Activated naive CD8-positive, alpha-beta T cell treated with anti-CD3 and anti-CD28 coated beads for 36 hours (primary cell): Measurements from ENCODE around the gene CTSF. TPM values are rescaled to one million over a fixed set of nuclear protein-coding genes. Genes with fewer than 3 reads are reported as not detected.
A peak's percentile ranks its signal among the peaks of the same experiment; 100 is the strongest.
"Not testable (repeated sequence)": the region's sequence is repeated elsewhere in the genome, so short reads cannot be mapped to it uniquely, and the experiment has no call there.

Source experiments
- DNase-seq: peaks from one replicate; pipeline ENCODE4 v3.0.0; 2021
- H3K27ac Mint-ChIP-seq: one replicate; pipeline ENCODE4 v1.8.0; 2022; ENCODE audit warnings: mild to moderate bottlenecking, moderate library complexity, mixed read lengths
- H3K27me3 Mint-ChIP-seq: one replicate; pipeline ENCODE4 v1.8.0; 2022; ENCODE audit warnings: mild to moderate bottlenecking, mixed read lengths
- H3K36me3 Mint-ChIP-seq: one replicate; pipeline ENCODE4 v1.8.0; 2021; ENCODE audit warnings: mild to moderate bottlenecking, mixed read lengths
- H3K4me1 Mint-ChIP-seq: one replicate; pipeline ENCODE4 v1.8.0; 2021; ENCODE audit warnings: mixed read lengths
- H3K4me3 Mint-ChIP-seq: one replicate; pipeline ENCODE4 v1.8.0; 2022; ENCODE audit warnings: mild to moderate bottlenecking, moderate library complexity, mixed read lengths
- H3K9me3 Mint-ChIP-seq: one replicate; pipeline ENCODE4 v1.8.0; 2022; ENCODE audit warnings: mixed read lengths
- total RNA-seq, 2 experiments: library from RNA; stranded (reverse); gene quantifications; one replicate each; pipeline ENCODE4 v1.2.3, GENCODE V29; 2021

Gene CTSF
- total RNA-seq, 2 experiments from 2014 or later, result 1.2 to 1.4 TPM

- H3K27me3 Mint-ChIP-seq, result peaks cover 26% of the 10 kb centered on the region
Measured at GRCh38 chr11:66556086-66556485, 12.3 kb downstream of the CTSF start.

GRCh38 chr11:66555416-66555815 is 13.0 kb downstream of the CTSF start:
- DNase-seq, result no peak
- no peak overlapping the region for H3K4me3 Mint-ChIP-seq
- H3K4me1 Mint-ChIP-seq, result no peaks in the 10 kb centered on the region
- no peak overlapping the region for H3K27ac Mint-ChIP-seq
- peaks cover 26% of the 10 kb centered on the region for H3K27me3 Mint-ChIP-seq
- no peaks in the 10 kb centered on the region for H3K9me3 Mint-ChIP-seq
- H3K36me3 Mint-ChIP-seq, result no peaks in the 10 kb centered on the region

More at GRCh38 chr11:66556086-66556485, 12.3 kb downstream of the CTSF start:
- H3K27ac Mint-ChIP-seq, result no peak overlapping the region
- H3K4me3 Mint-ChIP-seq, result no peak overlapping the region
- no peaks in the 10 kb centered on the region for H3K36me3 Mint-ChIP-seq
- no peaks in the 10 kb centered on the region for H3K9me3 Mint-ChIP-seq
- DNase-seq, result no peak
- H3K4me1 Mint-ChIP-seq, result no peaks in the 10 kb centered on the region

GRCh38 chr11:66554602-66555001 is 13.8 kb downstream of the CTSF start:
- Mint-ChIP-seq H3K4me1 (no peaks in the 10 kb centered on the region), H3K27me3 (peaks cover 26% of the 10 kb centered on the region), H3K27ac (no peak overlapping the region), H3K4me3 (no peak overlapping the region), H3K9me3 (no peaks in the 10 kb centered on the region), H3K36me3 (no peaks in the 10 kb centered on the region)
- no peak for DNase-seq

GRCh38 chr11:66550887-66551286 is 17.5 kb downstream of the CTSF start:
- H3K27me3 Mint-ChIP-seq, result peaks cover 5% of the 10 kb centered on the region
- H3K36me3 Mint-ChIP-seq, result no peaks in the 10 kb centered on the region

GRCh38 chr11:66549696-66550095 is 18.7 kb downstream of the CTSF start:
- Mint-ChIP-seq H3K4me3 (no peak overlapping the region), H3K27me3 (no peaks in the 10 kb centered on the region), H3K27ac (no peak overlapping the region), H3K36me3 (no peaks in the 10 kb centered on the region), H3K9me3 (no peaks in the 10 kb centered on the region), H3K4me1 (peaks cover 6% of the 10 kb centered on the region)
- DNase-seq, result no peak

More at GRCh38 chr11:66550887-66551286, 17.5 kb downstream of the CTSF start:
- Mint-ChIP-seq H3K4me1 (peaks cover 2% of the 10 kb centered on the region), H3K4me3 (no peak overlapping the region), H3K9me3 (no peaks in the 10 kb centered on the region), H3K27ac (no peak overlapping the region)
- no peak for DNase-seq

GRCh38 chr11:66548774-66549630 is 19.4 kb downstream of the CTSF start:
- Mint-ChIP-seq H3K9me3 (no peaks in the 10 kb centered on the region), H3K27me3 (no peaks in the 10 kb centered on the region), H3K36me3 (no peaks in the 10 kb centered on the region), H3K27ac (no peak overlapping the region), H3K4me3 (no peak overlapping the region), H3K4me1 (peaks cover 11% of the 10 kb centered on the region)
- DNase-seq, result no peak

GRCh38 chr11:66548041-66548440 is 20.4 kb downstream of the CTSF start:
- H3K4me1 Mint-ChIP-seq, result peaks cover 20% of the 10 kb centered on the region
- H3K27me3 Mint-ChIP-seq, result no peaks in the 10 kb centered on the region
- no peak for DNase-seq
- no peak overlapping the region for H3K27ac Mint-ChIP-seq
- no peaks in the 10 kb centered on the region for H3K36me3 Mint-ChIP-seq
- no peaks in the 10 kb centered on the region for H3K9me3 Mint-ChIP-seq
- H3K4me3 Mint-ChIP-seq, result no peak overlapping the region

- H3K9me3 Mint-ChIP-seq, result no peaks in the 10 kb centered on the region
- DNase-seq, result no peak
- no peak overlapping the region for H3K27ac Mint-ChIP-seq
- H3K4me3 Mint-ChIP-seq, result no peak overlapping the region
- H3K36me3 Mint-ChIP-seq, result no peaks in the 10 kb centered on the region
- H3K27me3 Mint-ChIP-seq, result no peaks in the 10 kb centered on the region
- peaks cover 21% of the 10 kb centered on the region for H3K4me1 Mint-ChIP-seq
Measured at GRCh38 chr11:66547662-66548009, 20.8 kb downstream of the CTSF start.

- DNase-seq, result no peak
- no peaks in the 10 kb centered on the region for H3K9me3 Mint-ChIP-seq
- no peaks in the 10 kb centered on the region for H3K27me3 Mint-ChIP-seq
- no peak overlapping the region for H3K27ac Mint-ChIP-seq
- H3K36me3 Mint-ChIP-seq, result no peaks in the 10 kb centered on the region
- peaks cover 21% of the 10 kb centered on the region for H3K4me1 Mint-ChIP-seq
- H3K4me3 Mint-ChIP-seq, result peak overlapping the region; percentile 90
Measured at GRCh38 chr11:66546966-66547661, 21.3 kb downstream of the CTSF start.

GRCh38 chr11:66546368-66546965 is 21.9 kb downstream of the CTSF start, which contains the start of gene ACTN3:
TSS of gene ACTN3 (plus strand) at chr11:66546903. CDS start at chr11:66546938, 35 bp downstream.
- no peaks in the 10 kb centered on the region for H3K36me3 Mint-ChIP-seq
- H3K27ac Mint-ChIP-seq, result peak within 1 kb of the TSS; percentile 32
- H3K4me1 Mint-ChIP-seq, result peaks cover 21% of the 10 kb centered on the region
- H3K4me3 Mint-ChIP-seq, result peak within 1 kb of the TSS; percentile 90
- no peak for DNase-seq
- no peaks in the 10 kb centered on the region for H3K9me3 Mint-ChIP-seq
- no peaks in the 10 kb centered on the region for H3K27me3 Mint-ChIP-seq

- Mint-ChIP-seq H3K27ac (peak within 1 kb of the TSS; percentile 69), H3K9me3 (no peaks in the 10 kb centered on the region), H3K4me1 (peaks cover 21% of the 10 kb centered on the region), H3K36me3 (no peaks in the 10 kb centered on the region), H3K27me3 (no peaks in the 10 kb centered on the region), H3K4me3 (peak within 1 kb of the TSS; percentile 90)
- peak; percentile 95 for DNase-seq
Measured at GRCh38 chr11:66545701-66546367, 22.6 kb downstream of the CTSF start, which contains the start of gene ZDHHC24. TSS of gene ZDHHC24 (minus strand) at chr11:66546048. CDS start at chr11:66546003, 45 bp downstream.

GRCh38 chr11:66544952-66545351 is 23.5 kb downstream of the CTSF start:
- Mint-ChIP-seq H3K4me3 (peak overlapping the region; percentile 90), H3K4me1 (peaks cover 21% of the 10 kb centered on the region), H3K27ac (peak overlapping the region; percentile 69)
- not testable (repeated sequence) for DNase-seq, H3K36me3 Mint-ChIP-seq, H3K9me3 Mint-ChIP-seq, H3K27me3 Mint-ChIP-seq

GRCh38 chr11:66543263-66544107 is 24.9 kb downstream of the CTSF start:
- Mint-ChIP-seq H3K27ac (peak overlapping the region; percentile 84), H3K27me3 (no peaks in the 10 kb centered on the region), H3K36me3 (no peaks in the 10 kb centered on the region), H3K4me1 (peaks cover 21% of the 10 kb centered on the region), H3K9me3 (no peaks in the 10 kb centered on the region), H3K4me3 (peak overlapping the region; percentile 67)
- DNase-seq, result peak; percentile 76

GRCh38 chr11:66542362-66542761 is 26.0 kb downstream of the CTSF start:
- Mint-ChIP-seq H3K36me3 (peaks cover under 1% of the 10 kb centered on the region), H3K4me1 (peaks cover 21% of the 10 kb centered on the region), H3K4me3 (no peak overlapping the region), H3K27ac (no peak overlapping the region), H3K9me3 (no peaks in the 10 kb centered on the region), H3K27me3 (no peaks in the 10 kb centered on the region)
- no peak for DNase-seq
